Measurements from ENCODE around the gene CNTN2. TPM values are rescaled to one million over a fixed set of nuclear protein-coding genes. Genes with fewer than 3 reads are reported as not detected.

Gene CNTN2
- total RNA-seq, 2 donors from 2014 or later: 5.1 TPM; not detected in 1

DNA sequence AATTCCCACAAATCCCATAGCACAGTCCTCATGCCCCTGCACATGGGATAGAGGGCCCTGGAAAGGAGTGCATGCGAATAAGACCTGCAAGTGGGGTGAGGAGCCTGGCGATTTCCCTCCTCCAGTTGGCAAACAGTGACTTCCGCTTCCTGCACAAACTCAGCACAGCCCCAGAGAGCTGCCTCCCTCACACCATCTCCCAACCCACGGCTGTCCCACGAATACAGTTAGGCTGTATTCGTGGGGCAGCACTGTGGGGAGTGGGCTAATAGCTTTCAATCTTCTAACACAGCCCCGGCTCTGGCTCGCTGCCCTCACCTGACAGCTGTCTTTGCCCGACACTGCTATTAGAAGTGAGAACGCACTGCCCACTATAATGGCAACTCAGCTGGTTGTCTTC, 28.2 kb upstream of the CNTN2 start:
- no peak overlapping the region for H3K27ac ChIP-seq
- H3K27me3 ChIP-seq (replicated peaks; ENCODE audit: insufficient read depth): no peaks in the 10 kb centered on the region
- 51% methylated on average over 10 of the region's 10 CpGs for WGBS
- TF ChIP-seq, protein P1, sequence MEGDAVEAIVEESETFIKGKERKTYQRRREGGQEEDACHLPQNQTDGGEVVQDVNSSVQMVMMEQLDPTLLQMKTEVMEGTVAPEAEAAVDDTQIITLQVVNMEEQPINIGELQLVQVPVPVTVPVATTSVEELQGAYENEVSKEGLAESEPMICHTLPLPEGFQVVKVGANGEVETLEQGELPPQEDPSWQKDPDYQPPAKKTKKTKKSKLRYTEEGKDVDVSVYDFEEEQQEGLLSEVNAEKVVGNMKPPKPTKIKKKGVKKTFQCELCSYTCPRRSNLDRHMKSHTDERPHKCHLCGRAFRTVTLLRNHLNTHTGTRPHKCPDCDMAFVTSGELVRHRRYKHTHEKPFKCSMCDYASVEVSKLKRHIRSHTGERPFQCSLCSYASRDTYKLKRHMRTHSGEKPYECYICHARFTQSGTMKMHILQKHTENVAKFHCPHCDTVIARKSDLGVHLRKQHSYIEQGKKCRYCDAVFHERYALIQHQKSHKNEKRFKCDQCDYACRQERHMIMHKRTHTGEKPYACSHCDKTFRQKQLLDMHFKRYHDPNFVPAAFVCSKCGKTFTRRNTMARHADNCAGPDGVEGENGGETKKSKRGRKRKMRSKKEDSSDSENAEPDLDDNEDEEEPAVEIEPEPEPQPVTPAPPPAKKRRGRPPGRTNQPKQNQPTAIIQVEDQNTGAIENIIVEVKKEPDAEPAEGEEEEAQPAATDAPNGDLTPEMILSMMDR (IDR thresholded peaks at IDR 0.05): no peak
- no peaks in the 10 kb centered on the region for H3K9me3 ChIP-seq
- no peak overlapping the region for H3K4me3 ChIP-seq
- peaks cover 5% of the 10 kb centered on the region for H3K4me1 ChIP-seq (replicated peaks)
- intact Hi-C loops (cut with DNase I): no loop called here
- no peaks in the 10 kb centered on the region for H3K36me3 ChIP-seq
- DNase-seq (ENCODE audit: low spot score): no peak

DNA sequence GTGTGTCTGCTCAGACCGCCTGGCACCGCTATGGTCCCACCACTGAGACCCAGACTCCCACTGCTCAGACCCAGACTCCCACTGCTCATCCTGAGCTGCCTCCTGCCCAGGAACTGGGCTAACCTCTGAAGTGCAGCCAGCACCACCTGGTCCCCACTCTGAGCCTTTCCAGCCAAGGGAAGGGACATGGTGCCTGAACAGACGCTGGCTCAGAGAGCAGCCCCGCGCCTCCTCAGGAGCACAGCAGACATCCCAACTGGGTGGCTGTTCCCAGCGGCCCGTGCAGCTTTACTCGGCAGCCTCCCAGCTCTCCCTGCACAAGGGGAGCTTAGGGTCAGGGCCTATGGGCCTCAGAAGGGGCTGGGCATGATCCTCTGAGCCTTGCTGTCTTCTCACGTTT, 27.8 kb upstream of the CNTN2 start:
- intact Hi-C loops (cut with DNase I): no loop called here
- Histone ChIP-seq H3K27me3 (replicated peaks; ENCODE audit: insufficient read depth) (no peaks in the 10 kb centered on the region), H3K27ac (no peak overlapping the region), H3K36me3 (no peaks in the 10 kb centered on the region), H3K4me3 (no peak overlapping the region), H3K4me1 (replicated peaks) (peaks cover 5% of the 10 kb centered on the region), H3K9me3 (no peaks in the 10 kb centered on the region)
- 79% methylated on average over 9 of the region's 9 CpGs for WGBS
- DNase-seq (ENCODE audit: low spot score): no peak
- TF ChIP-seq POLR2AphosphoS5 (IDR thresholded peaks at IDR 0.05) (no peak), POLR2A (IDR thresholded peaks at IDR 0.05) (no peak)

DNA sequence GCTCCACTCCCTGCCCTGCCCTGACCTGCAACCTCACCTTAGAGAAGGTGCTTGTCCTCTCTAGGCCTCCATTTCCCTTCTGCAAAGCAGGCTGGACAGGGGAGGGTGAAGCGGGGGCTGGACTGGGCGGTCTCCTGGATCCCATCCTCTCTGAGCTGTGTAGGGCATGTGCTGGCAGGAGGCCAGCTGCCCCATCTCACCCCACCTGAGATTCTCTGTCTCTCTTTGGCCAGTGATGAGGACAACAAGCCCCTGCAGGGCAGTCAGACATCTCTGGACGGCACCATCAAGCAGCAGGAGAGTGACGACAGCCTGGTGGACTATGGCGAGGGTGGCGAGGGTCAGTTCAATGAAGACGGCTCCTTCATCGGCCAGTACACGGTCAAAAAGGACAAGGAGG, 26.9 kb upstream of the CNTN2 start:
- 88% methylated on average over 9 of the region's 9 CpGs for WGBS
- Histone ChIP-seq H3K27ac (no peak overlapping the region), H3K4me3 (no peak overlapping the region), H3K36me3 (no peaks in the 10 kb centered on the region), H3K27me3 (replicated peaks; ENCODE audit: insufficient read depth) (no peaks in the 10 kb centered on the region), H3K9me3 (no peaks in the 10 kb centered on the region), H3K4me1 (replicated peaks) (peaks cover 5% of the 10 kb centered on the region)
- TF ChIP-seq POLR2A (IDR thresholded peaks at IDR 0.05) (no peak), POLR2AphosphoS5 (IDR thresholded peaks at IDR 0.05) (no peak)
- TF ChIP-seq, protein P1 (IDR thresholded peaks at IDR 0.05): no peak
- DNase-seq (ENCODE audit: low spot score): no peak
- intact Hi-C loops (cut with DNase I): no loop called here

DNA sequence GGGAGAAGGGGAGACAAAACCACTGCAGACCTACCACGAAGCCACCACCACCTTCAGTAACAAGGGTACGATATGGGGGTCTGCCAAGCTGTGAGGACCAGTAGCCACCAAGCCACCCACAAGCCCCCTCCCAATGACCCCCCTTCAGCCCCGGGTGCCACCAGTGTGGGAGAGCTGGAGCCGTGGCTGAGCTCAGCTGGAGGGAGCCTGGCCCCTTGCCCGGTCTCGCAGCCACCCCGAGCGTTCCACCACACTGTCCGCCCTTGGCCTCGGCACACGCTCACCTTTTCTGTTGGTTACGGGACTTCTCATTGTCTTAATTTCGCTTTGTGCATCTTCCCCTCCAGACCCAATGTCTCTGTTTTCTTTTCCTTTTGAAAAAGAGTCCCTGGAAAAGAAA, 26.4 kb upstream of the CNTN2 start:
- no peak for DNase-seq (ENCODE audit: low spot score)
- Histone ChIP-seq H3K27me3 (replicated peaks; ENCODE audit: insufficient read depth) (no peaks in the 10 kb centered on the region), H3K4me3 (no peak overlapping the region), H3K4me1 (replicated peaks) (peaks cover 5% of the 10 kb centered on the region), H3K36me3 (no peaks in the 10 kb centered on the region), H3K9me3 (no peaks in the 10 kb centered on the region), H3K27ac (no peak overlapping the region)
- intact Hi-C loops (cut with DNase I): no loop called here
- 93% methylated on average over 13 of the region's 13 CpGs for WGBS
- TF ChIP-seq POLR2A (IDR thresholded peaks at IDR 0.05) (no peak), POLR2AphosphoS5 (IDR thresholded peaks at IDR 0.05) (no peak)
- TF ChIP-seq, protein P1 (IDR thresholded peaks at IDR 0.05): no peak

DNA sequence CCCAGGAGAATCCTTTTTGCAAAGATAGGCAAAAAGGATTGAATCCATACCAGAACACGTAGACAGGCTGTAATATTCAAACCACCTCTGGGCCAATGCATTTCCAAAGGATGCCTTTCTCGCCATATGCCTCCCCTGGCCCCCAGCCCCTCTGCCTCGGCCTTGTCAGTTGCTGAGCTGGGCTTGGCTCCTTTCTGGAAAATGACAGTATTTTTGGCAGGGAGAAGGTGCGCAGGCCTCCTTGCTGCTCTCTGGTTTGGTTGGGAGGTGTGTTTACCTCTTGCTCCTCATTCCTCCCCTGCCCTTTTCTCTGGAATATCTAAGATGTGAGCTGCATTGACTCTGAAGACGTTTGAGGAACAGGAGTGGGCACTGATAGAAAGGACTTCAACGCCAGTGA, 26.0 kb upstream of the CNTN2 start:
- WGBS: 87% methylated on average over 6 of the region's 6 CpGs
- Histone ChIP-seq H3K4me3 (no peak overlapping the region), H3K9me3 (no peaks in the 10 kb centered on the region), H3K27ac (no peak overlapping the region), H3K36me3 (no peaks in the 10 kb centered on the region), H3K4me1 (replicated peaks) (peaks cover 5% of the 10 kb centered on the region), H3K27me3 (replicated peaks; ENCODE audit: insufficient read depth) (no peaks in the 10 kb centered on the region)
- no peak for DNase-seq (ENCODE audit: low spot score)
- TF ChIP-seq, protein P1 (IDR thresholded peaks at IDR 0.05): no peak
- TF ChIP-seq POLR2A (IDR thresholded peaks at IDR 0.05) (no peak), POLR2AphosphoS5 (IDR thresholded peaks at IDR 0.05) (no peak)
- intact Hi-C loops (cut with DNase I): no loop called here

All from prostate gland (tissue), 2 donors.